ENCODE measurements around the gene KCNJ18. TPM values are rescaled to one million over a fixed set of nuclear protein-coding genes. Genes with fewer than 3 reads are reported as not detected.
"Not testable (repeated sequence)": the region's sequence is repeated elsewhere in the genome, so short reads cannot be mapped to it uniquely, and the experiment has no call there.

The KCNJ18 gene
- total RNA-seq, 6 experiments from 2014 or later = not detected

DNA sequence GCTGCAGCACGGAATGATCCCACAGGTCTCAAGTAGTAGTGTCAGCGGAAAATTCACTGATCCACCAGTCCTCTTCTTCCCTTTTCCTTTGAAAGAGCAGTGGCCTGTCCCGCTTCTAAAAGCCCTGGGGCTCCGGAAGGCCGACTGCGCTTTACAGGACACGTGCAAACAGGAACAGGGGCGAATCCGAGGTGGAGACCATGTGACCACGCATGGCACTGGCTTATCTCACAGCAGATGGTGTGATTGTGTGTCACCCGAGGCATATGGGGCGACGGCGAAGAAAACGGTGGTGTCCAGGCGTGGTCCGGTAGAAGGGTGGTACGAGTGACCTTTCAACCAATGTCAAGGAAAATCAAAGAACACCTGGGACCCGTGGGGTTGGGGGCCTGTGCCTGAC is 12.0 kb upstream of the KCNJ18 start:
- ATAC-seq (no peak), DNase-seq (peak in 1 of 3 donors; percentile 54)
- Histone ChIP-seq H3K4me1 (no peaks in the 10 kb centered on the region), H3K27me3 (no peaks in the 10 kb centered on the region), H3K36me3 (no peaks in the 10 kb centered on the region), H3K27ac (no peak overlapping the region), H3K4me3 (no peak overlapping the region), H3K9me3 (no peaks in the 10 kb centered on the region)
- WGBS (ENCODE audit: insufficient coverage, low coverage, low lambda C conversion rate, missing lambda C conversion rate) = 49% methylated on average over 12 of the region's 19 CpGs
- TF ChIP-seq, protein P1, sequence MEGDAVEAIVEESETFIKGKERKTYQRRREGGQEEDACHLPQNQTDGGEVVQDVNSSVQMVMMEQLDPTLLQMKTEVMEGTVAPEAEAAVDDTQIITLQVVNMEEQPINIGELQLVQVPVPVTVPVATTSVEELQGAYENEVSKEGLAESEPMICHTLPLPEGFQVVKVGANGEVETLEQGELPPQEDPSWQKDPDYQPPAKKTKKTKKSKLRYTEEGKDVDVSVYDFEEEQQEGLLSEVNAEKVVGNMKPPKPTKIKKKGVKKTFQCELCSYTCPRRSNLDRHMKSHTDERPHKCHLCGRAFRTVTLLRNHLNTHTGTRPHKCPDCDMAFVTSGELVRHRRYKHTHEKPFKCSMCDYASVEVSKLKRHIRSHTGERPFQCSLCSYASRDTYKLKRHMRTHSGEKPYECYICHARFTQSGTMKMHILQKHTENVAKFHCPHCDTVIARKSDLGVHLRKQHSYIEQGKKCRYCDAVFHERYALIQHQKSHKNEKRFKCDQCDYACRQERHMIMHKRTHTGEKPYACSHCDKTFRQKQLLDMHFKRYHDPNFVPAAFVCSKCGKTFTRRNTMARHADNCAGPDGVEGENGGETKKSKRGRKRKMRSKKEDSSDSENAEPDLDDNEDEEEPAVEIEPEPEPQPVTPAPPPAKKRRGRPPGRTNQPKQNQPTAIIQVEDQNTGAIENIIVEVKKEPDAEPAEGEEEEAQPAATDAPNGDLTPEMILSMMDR (IDR thresholded peaks at IDR 0.05) = no peak
- TF ChIP-seq POLR2A (IDR thresholded peaks at IDR 0.05) = no peak
- intact Hi-C loops (cut with DNase I) = no loop called here

DNA sequence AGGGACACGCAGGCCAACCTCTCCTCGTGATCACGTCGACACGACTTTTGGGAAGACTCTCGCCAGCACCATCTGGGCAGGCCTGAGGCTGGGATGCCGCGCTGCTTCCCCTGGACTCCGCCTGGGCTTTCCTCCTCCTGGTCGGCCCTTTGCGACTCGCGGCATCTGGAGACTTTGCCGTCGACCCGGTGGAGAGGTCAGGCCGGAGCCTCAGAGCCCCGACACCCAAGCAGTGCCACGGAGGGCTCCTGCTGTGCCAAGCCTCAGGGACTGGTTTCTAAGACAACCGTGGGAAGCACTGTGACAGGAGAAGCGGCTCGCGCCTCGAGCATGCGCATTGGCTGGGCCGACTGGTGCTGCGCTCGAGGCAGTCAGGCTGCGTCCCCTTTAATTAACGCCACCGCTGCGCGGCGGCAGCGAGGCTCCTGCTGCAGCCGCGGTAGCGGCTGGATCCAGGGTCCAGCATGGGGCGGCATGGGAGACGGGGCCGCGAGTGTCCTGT is 11.4 kb upstream of the KCNJ18 start:
- H3K4me3 ChIP-seq; H3K27me3 ChIP-seq; H3K27ac ChIP-seq; H3K4me1 ChIP-seq; H3K36me3 ChIP-seq; ATAC-seq; H3K9me3 ChIP-seq; intact Hi-C loops (cut with DNase I): not testable (repeated sequence)
- WGBS (ENCODE audit: insufficient coverage, low coverage, low lambda C conversion rate, missing lambda C conversion rate) = 70% methylated on average over 33 of the region's 42 CpGs
- DNase-seq = peak in 1 of 3 donors; percentile 45

DNA sequence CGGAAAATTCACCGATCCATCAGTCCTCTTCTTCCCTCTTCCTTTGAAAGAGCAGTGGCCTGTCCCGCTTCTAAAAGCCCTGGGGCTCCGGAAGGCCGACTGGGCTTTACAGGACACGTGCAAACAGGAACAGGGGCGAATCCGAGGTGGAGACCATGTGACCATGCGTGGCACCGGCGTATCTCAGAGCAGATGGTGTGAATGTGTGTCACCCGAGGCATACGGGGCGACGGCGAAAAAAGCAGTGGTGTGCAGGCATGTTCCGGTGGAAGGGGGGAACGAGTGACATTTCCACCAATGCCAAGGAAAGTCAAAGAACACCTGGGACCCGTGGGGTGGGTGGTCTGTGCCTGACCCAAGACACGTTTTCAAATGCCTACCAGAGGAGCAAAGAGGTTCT is 10.7 kb upstream of the KCNJ18 start:
- H3K4me1 ChIP-seq; H3K27me3 ChIP-seq; H3K36me3 ChIP-seq; H3K27ac ChIP-seq; intact Hi-C loops (cut with DNase I); H3K4me3 ChIP-seq; H3K9me3 ChIP-seq; ATAC-seq: not testable (repeated sequence)
- 58% methylated on average over 14 of the region's 20 CpGs for WGBS (ENCODE audit: insufficient coverage, low coverage, low lambda C conversion rate, missing lambda C conversion rate)
- peak in 1 of 3 donors; percentile 32 for DNase-seq

DNA sequence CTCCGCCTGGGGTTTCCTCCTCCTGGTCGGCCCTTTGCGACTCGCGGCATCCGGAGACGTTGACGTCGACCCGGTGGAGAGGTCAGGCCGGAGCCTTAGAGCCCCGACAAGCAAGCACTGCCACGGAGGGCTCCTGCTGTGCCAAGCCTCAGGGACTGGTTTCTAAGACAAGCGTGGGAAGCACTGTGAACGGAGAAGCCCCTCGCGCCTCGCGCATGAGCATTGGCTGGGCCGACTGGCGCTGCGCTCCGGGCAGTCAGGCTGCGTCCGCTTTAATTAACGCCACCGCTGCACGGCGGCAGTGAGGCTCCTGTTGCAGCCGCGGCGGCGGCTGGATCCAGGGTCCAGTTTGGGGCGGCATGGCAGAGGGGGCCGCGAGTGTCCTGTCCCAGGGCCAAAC is 10.2 kb upstream of the KCNJ18 start:
- H3K27me3 ChIP-seq; intact Hi-C loops (cut with DNase I); H3K4me3 ChIP-seq; ATAC-seq; H3K36me3 ChIP-seq; H3K9me3 ChIP-seq; H3K27ac ChIP-seq; H3K4me1 ChIP-seq: not testable (repeated sequence)
- peak in 1 of 3 donors; percentile 30 for DNase-seq
- no CpG with 5 or more reads among the region's 36 CpGs for WGBS (ENCODE audit: insufficient coverage, low coverage, low lambda C conversion rate, missing lambda C conversion rate)

DNA sequence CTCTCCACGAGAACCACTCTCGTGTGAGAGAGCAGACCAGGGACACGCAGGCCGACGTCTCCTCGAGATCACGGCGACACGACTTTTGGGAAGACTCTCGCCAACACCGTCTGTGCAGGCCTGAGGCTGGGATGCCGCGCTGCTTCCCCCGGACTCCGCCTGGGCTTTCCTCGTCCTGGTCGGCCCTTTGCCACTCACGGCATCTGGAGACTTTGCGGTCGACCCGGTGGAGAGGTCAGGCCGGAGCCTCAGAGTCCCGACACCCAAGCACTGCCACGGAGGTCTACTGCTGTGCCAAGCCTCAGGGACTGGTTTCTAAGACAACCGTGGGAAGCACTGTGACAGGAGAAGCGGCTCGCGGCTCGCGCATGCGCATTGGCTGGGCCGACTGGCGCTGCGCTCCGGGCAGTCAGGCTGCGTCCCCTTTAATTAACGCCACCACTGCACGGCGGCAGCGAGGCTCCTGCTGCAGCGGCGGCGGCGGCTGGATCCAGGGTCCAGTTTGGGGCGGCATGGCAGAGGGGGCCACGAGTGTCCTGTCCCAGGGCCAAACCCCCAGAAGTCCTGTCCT is 9.1 kb upstream of the KCNJ18 start:
- H3K27me3 ChIP-seq; intact Hi-C loops (cut with DNase I); H3K9me3 ChIP-seq; DNase-seq; H3K4me1 ChIP-seq; ATAC-seq; H3K36me3 ChIP-seq; H3K27ac ChIP-seq; H3K4me3 ChIP-seq: not testable (repeated sequence)
- no CpG with 5 or more reads among the region's 46 CpGs for WGBS (ENCODE audit: insufficient coverage, low coverage, low lambda C conversion rate, missing lambda C conversion rate)

DNA sequence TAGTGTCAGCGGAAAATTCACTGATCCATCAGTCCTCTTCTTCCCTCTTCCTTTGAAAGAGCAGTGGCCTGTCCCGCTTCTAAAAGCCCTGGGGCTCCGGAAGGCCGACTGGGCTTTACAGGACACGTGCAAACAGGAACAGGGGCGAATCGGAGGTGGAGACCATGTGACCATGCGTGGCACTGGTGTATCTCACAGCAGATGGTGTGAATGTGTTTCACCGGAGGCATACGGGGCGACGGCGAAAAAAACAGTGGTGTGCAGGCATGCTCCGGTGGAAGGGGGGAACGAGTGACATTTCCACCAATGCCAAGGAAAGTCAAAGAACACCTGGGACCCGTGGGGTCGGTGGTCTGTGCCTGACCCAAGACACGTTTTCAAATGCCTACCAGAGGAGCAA is 8.4 kb upstream of the KCNJ18 start:
- H3K36me3 ChIP-seq; DNase-seq; H3K27me3 ChIP-seq; ATAC-seq; intact Hi-C loops (cut with DNase I); H3K27ac ChIP-seq; H3K9me3 ChIP-seq; H3K4me3 ChIP-seq; H3K4me1 ChIP-seq: not testable (repeated sequence)
- 53% methylated on average over 9 of the region's 18 CpGs for whole genome bisulfite sequencing (ENCODE audit: insufficient coverage, low coverage, low lambda C conversion rate, missing lambda C conversion rate)

DNA sequence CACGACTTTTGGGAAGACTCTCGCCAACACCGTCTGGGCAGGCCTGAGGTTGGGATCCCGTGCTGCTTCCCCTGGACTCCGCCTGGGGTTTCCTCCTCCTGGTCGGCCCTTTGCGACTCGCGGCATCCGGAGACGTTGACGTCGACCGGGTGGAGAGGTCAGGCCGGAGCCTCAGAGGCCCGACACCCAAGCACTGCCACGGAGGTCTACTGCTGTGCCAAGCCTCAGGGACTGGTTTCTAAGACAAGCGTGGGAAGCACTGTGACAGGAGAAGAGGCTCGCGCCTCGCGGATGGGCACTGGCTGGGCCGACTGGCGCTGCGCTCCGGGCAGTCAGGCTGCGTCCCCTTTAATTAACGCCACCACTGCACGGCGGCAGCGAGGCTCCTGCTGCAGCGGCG is 7.9 kb upstream of the KCNJ18 start:
- DNase-seq; ATAC-seq; H3K27me3 ChIP-seq; H3K36me3 ChIP-seq; H3K9me3 ChIP-seq; intact Hi-C loops (cut with DNase I); H3K4me1 ChIP-seq; H3K27ac ChIP-seq; H3K4me3 ChIP-seq: not testable (repeated sequence)
- WGBS (ENCODE audit: insufficient coverage, low coverage, low lambda C conversion rate, missing lambda C conversion rate) = 81% methylated on average over 8 of the region's 33 CpGs

DNA sequence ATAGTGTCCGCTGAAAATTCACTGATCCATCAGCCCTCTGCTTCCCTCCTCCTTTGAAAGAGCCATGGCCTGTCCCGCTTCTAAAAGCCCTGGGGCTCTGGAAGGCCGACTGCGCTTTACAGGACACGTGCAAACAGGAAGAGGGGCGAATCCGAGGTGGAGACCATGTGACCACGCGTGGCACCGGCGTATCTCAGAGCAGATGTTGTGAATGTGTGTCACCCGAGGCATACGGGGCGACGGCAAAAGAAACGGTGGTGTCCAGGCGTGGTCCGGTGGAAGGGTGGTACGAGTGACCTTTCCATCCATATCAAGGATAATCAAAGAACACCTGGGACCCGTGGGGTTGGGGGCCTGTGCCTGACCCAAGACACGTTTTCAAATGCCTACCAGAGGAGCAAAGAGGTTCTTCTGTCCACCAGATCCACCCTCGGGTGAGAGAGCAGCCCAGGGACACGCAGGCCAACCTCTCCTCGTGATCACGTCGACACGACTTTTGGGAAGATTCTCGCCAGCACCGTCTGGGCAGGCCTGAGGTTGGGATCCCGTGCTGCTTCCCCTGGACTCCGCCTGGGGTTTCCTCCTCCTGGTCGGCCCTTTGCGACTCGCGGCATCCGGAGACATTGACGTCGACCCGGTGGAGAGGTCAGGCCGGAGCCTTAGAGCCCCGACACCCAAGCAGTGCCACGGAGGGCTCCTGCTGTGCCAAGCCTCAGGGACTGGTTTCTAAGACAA is 7.1 kb upstream of the KCNJ18 start:
- H3K36me3 ChIP-seq, H3K9me3 ChIP-seq, H3K4me1 ChIP-seq, H3K4me3 ChIP-seq, H3K27me3 ChIP-seq, H3K27ac ChIP-seq, ATAC-seq, DNase-seq: not testable (repeated sequence)
- 67% methylated on average over 26 of the region's 42 CpGs for WGBS (ENCODE audit: insufficient coverage, low coverage, low lambda C conversion rate, missing lambda C conversion rate)
- intact Hi-C loops (cut with DNase I) = loop anchor here (5.0 kb wide), 1 partner anchor 283 kb away; no protein-coding TSS in a partner anchor

All from right lobe of liver (tissue), 6 donors.